Prostate gland (tissue), 2 donors: Measurements from ENCODE around the gene GNPDA1.

ENCODE experiments used
- POLR2AphosphoS5 ChIP-seq: sonication (generic); formaldehyde crosslinking; IDR thresholded peaks from one replicate; pipeline ENCODE4 v1.6.1; 2017; ENCODE audit warnings: antibody characterized with exemption
- TF ChIP-seq, protein P1 (sequence below), 4 experiments: fragments of 200-600 bp in 2 of 4; fragments of 450-650 bp in 2 of 4; sonication (generic) in 2 of 4; IDR thresholded peaks; 1 replicate in 3 of 4; 2 replicates in 1 of 4; pipeline ENCODE4 v1.5.1; 2016 to 2019; ENCODE audit warnings: antibody characterized with exemption in 4 of 4, mild to moderate bottlenecking in 2 of 4, moderate library complexity in 2 of 4

DNA sequence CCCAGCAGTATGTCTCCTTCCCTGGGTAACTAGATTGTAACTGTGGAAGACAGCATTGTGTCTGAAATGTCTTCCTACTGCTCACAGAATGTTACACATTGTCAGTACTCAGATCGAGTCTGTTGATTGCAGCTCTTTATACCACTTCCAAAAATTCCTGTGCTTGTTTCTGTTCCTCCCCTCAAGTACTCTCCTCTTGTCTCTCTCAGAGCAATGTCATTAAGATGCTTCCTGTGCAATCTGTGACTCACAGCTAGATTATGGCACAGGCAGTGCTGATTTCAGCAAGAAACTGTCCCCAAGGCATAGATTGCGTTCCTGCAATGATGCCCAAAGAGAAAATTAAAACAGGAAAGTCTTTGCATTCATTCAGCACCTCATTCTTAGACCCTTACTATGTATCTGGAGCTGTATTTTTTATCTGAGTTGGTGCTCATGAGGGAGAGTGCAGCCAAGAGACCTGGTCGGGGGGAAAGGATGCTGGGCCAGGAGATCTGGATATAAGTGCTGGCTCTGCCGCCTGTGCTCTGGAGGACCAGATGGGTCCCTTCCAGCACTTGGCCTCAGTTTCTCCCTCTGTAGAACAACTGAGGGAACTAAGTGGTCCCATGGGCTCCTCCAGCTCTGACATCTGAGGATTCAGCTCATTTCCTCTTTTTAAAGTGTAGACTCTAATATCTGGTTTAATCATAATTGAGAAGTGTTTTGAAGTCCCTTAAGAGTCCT lies 40.8 kb upstream of the GNPDA1 start:
- TF ChIP-seq, protein P1, sequence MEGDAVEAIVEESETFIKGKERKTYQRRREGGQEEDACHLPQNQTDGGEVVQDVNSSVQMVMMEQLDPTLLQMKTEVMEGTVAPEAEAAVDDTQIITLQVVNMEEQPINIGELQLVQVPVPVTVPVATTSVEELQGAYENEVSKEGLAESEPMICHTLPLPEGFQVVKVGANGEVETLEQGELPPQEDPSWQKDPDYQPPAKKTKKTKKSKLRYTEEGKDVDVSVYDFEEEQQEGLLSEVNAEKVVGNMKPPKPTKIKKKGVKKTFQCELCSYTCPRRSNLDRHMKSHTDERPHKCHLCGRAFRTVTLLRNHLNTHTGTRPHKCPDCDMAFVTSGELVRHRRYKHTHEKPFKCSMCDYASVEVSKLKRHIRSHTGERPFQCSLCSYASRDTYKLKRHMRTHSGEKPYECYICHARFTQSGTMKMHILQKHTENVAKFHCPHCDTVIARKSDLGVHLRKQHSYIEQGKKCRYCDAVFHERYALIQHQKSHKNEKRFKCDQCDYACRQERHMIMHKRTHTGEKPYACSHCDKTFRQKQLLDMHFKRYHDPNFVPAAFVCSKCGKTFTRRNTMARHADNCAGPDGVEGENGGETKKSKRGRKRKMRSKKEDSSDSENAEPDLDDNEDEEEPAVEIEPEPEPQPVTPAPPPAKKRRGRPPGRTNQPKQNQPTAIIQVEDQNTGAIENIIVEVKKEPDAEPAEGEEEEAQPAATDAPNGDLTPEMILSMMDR (IDR thresholded peaks at IDR 0.05) = no peak
- TF ChIP-seq POLR2AphosphoS5 = no peak
